RWPE2 (cell line): ENCODE measurements around the gene KSR2.

Experiments
- ATAC-seq: fragments of 200-7000 bp; cut with Tn5 transposase; 3 replicates; pipeline ENCODE4 v1.9.1; 2021; ENCODE audit warnings: low read depth
- DNase-seq: peaks from one replicate; pipeline ENCODE4 v3.0.0-alpha.2; 2020; ENCODE audit warnings: low spot score
- H3K27ac ChIP-seq: fragments of 450-650 bp; 2 replicates; pipeline ENCODE4 v1.5.1; 2017; ENCODE audit warnings: mild to moderate bottlenecking; ENCODE audit not compliant: poor library complexity, severe bottlenecking
- H3K27me3 ChIP-seq: fragments of 250-450 bp; sonication (Bioruptor Pico); 2 replicates; pipeline ENCODE4 v1.5.1; 2021; ENCODE audit warnings: mild to moderate bottlenecking, moderate library complexity; ENCODE audit not compliant: insufficient read depth, poor library complexity, severe bottlenecking
- H3K36me3 ChIP-seq: fragments of 250-450 bp; sonication (Bioruptor Pico); 2 replicates; pipeline ENCODE4 v1.5.1; 2020; ENCODE audit warnings: low read depth, mild to moderate bottlenecking, moderate library complexity
- H3K4me1 ChIP-seq: fragments of 250-450 bp; sonication (Bioruptor Pico); 2 replicates; pipeline ENCODE4 v1.5.1; 2021; ENCODE audit warnings: mild to moderate bottlenecking, moderate library complexity; ENCODE audit not compliant: insufficient read depth, poor library complexity, severe bottlenecking
- H3K4me3 ChIP-seq: fragments of 250-450 bp; sonication (Bioruptor Pico); 2 replicates; pipeline ENCODE4 v1.5.1; 2021; ENCODE audit warnings: mild to moderate bottlenecking, moderate library complexity; ENCODE audit not compliant: severe bottlenecking
- H3K9me3 ChIP-seq: fragments of 250-450 bp; sonication (Bioruptor Pico); 2 replicates; pipeline ENCODE4 v1.5.1; 2021; ENCODE audit warnings: mild to moderate bottlenecking, moderate library complexity; ENCODE audit not compliant: severe bottlenecking
- TF ChIP-seq, protein P1 (sequence below): fragments of 450-650 bp; IDR thresholded peaks from one replicate; pipeline ENCODE4 v1.5.1; 2017; ENCODE audit warnings: mild to moderate bottlenecking, moderate library complexity; ENCODE audit not compliant: poor library complexity, severe bottlenecking

Gene KSR2

GRCh38 chr12:117594481-117594880, 374.3 kb downstream of the KSR2 start:
- Histone ChIP-seq H3K4me1 (no peaks in the 10 kb centered on the region), H3K27me3 (no peaks in the 10 kb centered on the region), H3K27ac (no peak overlapping the region), H3K4me3 (no peak overlapping the region), H3K9me3 (no peaks in the 10 kb centered on the region), H3K36me3 (no peaks in the 10 kb centered on the region)
- TF ChIP-seq, protein P1, sequence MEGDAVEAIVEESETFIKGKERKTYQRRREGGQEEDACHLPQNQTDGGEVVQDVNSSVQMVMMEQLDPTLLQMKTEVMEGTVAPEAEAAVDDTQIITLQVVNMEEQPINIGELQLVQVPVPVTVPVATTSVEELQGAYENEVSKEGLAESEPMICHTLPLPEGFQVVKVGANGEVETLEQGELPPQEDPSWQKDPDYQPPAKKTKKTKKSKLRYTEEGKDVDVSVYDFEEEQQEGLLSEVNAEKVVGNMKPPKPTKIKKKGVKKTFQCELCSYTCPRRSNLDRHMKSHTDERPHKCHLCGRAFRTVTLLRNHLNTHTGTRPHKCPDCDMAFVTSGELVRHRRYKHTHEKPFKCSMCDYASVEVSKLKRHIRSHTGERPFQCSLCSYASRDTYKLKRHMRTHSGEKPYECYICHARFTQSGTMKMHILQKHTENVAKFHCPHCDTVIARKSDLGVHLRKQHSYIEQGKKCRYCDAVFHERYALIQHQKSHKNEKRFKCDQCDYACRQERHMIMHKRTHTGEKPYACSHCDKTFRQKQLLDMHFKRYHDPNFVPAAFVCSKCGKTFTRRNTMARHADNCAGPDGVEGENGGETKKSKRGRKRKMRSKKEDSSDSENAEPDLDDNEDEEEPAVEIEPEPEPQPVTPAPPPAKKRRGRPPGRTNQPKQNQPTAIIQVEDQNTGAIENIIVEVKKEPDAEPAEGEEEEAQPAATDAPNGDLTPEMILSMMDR: no peak
- no peak for ATAC-seq
- no peak for DNase-seq

GRCh38 chr12:117593815-117594400, 374.9 kb downstream of the KSR2 start:
- no peak overlapping the region for H3K27ac ChIP-seq
- no peaks in the 10 kb centered on the region for H3K27me3 ChIP-seq
- no peaks in the 10 kb centered on the region for H3K4me1 ChIP-seq
- no peaks in the 10 kb centered on the region for H3K36me3 ChIP-seq
- no peaks in the 10 kb centered on the region for H3K9me3 ChIP-seq
- no peak overlapping the region for H3K4me3 ChIP-seq
- ATAC-seq (no peak), DNase-seq (no peak)
- TF ChIP-seq, protein P1: no peak

DNA sequence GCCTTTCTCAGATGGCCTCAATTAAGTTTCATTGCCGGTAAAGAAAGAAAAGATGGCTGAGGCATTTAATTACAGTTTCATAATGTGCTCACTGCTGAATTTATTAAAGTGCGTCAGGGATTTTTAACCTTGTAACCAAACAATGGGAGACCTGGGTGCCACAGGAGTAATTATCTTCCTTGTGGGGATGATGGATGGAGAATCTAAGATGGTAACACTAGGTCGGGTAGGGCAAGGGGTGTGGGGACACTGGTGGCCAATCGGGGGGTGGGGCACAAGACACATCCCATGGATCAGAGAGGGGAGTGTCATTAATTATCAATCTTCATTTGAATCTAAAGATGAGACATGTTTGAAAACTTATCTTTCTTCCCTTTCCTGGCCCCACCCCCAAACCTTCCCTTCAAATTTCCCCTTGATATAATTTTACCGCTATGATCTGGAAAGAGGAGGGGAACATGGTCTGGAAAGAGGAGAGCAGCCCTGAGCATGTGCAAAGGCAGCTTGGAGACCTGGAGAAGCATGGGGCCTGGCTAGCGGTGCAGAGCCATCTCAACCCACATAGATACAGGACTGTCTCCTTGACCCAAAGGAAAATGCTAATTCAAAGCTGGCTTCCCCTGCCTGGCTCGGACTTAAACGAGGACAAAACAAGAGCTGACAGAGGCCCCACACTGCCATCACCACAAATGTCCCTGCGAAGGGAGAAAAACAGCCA, 376.0 kb downstream of the KSR2 start:
- Histone ChIP-seq H3K27me3 (no peaks in the 10 kb centered on the region), H3K36me3 (no peaks in the 10 kb centered on the region), H3K27ac (no peak overlapping the region), H3K4me1 (no peaks in the 10 kb centered on the region), H3K4me3 (no peak overlapping the region), H3K9me3 (no peaks in the 10 kb centered on the region)
- ATAC-seq (no peak), DNase-seq (no peak)
- TF ChIP-seq, protein P1: no peak

DNA sequence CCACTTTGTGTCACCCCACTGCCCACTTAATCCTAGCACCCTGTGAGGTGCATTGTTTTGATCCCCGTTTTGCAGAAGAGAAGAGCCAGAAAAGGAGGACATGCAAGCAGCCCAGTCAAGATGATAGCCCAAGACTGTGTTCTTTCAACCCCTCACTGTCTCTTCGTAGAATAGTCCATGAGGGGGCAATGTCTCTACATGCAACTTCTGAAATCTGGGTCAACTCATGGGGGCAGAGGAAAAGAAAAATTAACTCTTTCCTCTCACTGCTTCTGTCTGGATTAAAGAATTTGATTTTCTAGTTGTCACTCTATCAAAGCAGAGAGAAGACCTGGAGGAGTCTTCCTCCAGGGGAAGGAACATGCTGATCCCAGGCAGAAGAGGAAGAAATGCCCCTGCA, 377.8 kb downstream of the KSR2 start:
- ATAC-seq (peak; percentile 45; the same call in 1 of the 3 replicates), DNase-seq (no peak)
- Histone ChIP-seq H3K4me3 (no peak overlapping the region), H3K4me1 (no peaks in the 10 kb centered on the region), H3K27ac (no peak overlapping the region), H3K9me3 (no peaks in the 10 kb centered on the region), H3K27me3 (no peaks in the 10 kb centered on the region), H3K36me3 (no peaks in the 10 kb centered on the region)
- TF ChIP-seq, protein P1: peak; percentile 26

- no peaks in the 10 kb centered on the region for H3K27me3 ChIP-seq
- no peaks in the 10 kb centered on the region for H3K4me1 ChIP-seq
- TF ChIP-seq, protein P1: no peak
- no peak for ATAC-seq
- no peak overlapping the region for H3K4me3 ChIP-seq
- DNase-seq: no peak
- H3K36me3 ChIP-seq: no peaks in the 10 kb centered on the region
- H3K9me3 ChIP-seq: no peaks in the 10 kb centered on the region
- H3K27ac ChIP-seq: no peak overlapping the region
Measured at GRCh38 chr12:117590386-117590785, 378.4 kb downstream of the KSR2 start.
